Measurements from ENCODE around the gene DSCAML1. TPM values are rescaled to one million over a fixed set of nuclear protein-coding genes. Genes with fewer than 3 reads are reported as not detected.

The DSCAML1 gene
- total and polyA plus RNA-seq, 9 of the 15 experiments (the other 6 are each of a cell fraction or from before 2014, with no cell fraction given), result not detected

GRCh38 chr11:117433717-117434116 is 363.3 kb downstream of the DSCAML1 start (continued):
- TF ChIP-seq, protein P1, sequence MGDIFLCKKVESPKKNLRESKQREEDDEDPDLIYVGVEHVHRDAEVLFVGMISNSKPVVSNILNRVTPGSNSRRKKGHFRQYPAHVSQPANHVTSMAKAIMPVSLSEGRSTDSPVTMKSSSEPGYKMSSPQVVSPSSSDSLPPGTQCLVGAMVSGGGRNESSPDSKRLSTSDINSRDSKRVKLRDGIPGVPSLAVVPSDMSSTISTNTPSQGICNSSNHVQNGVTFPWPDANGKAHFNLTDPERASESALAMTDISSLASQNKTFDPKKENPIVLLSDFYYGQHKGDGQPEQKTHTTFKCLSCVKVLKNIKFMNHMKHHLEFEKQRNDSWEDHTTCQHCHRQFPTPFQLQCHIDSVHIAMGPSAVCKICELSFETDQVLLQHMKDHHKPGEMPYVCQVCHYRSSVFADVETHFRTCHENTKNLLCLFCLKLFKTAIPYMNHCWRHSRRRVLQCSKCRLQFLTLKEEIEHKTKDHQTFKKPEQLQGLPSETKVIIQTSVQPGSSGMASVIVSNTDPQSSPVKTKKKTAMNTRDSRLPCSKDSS (IDR thresholded peaks at IDR 0.05; ENCODE audit: low read depth, partially characterized antibody), result no peak
- TF ChIP-seq HNRNPL (IDR thresholded peaks at IDR 0.05; ENCODE audit: low read depth, low read length) (no peak), XRCC4 (IDR thresholded peaks at IDR 0.05; ENCODE audit: extremely low read depth, insufficient read depth, insufficient read length) (no peak)

GRCh38 chr11:117431436-117431835 is 365.6 kb downstream of the DSCAML1 start:
- BruUV-seq (replicated peaks), result no TSS peak
- peaks cover 0 to 5% of the 10 kb centered on the region in 2 experiments; a peak in 3 of 5 replicates for H3K4me1 ChIP-seq (replicated peaks in 1 of 2; ENCODE audit: control insufficient read depth in 2 of 2, insufficient read depth in 2 of 2, low read length in 2 of 2)
- H3K4me2 ChIP-seq (ENCODE audit: insufficient read depth, low read length), result no peak overlapping the region
- no peaks in the 10 kb centered on the region for H3K9me1 ChIP-seq (ENCODE audit: control insufficient read depth, insufficient read depth, low read length)
- no peak for DNase-seq (ENCODE audit: extremely low read depth in 1 of 4, low spot score in 3 of 4)
- WGBS (ENCODE audit: insufficient coverage, low coverage, missing lambda C conversion rate), result 0% methylated on average over 7 of the region's 7 CpGs
- H4K20me1 ChIP-seq (replicated peaks; ENCODE audit: control insufficient read depth, insufficient read depth, low read length), result peaks cover 12% of the 10 kb centered on the region
- intact Hi-C loops (cut with micrococcal nuclease), result no loop called here
- no peak overlapping the region for H3K27ac ChIP-seq (ENCODE audit: extremely low read depth, low read depth, low read length)
- H3K79me2 ChIP-seq (ENCODE audit: control insufficient read depth, insufficient read depth, low read length), result no peaks in the 10 kb centered on the region
- in situ Hi-C loops (cut with MboI), result no loop called here
- no peak for FAIRE-seq
- no peak overlapping the region for H2AFZ ChIP-seq (ENCODE audit: low read depth, low read length)
- ATAC-seq, result no peak
- H3K9me3 ChIP-seq (replicated peaks; ENCODE audit: control insufficient read depth, insufficient read depth, low read depth, low read length), result no peaks in the 10 kb centered on the region
- no peak overlapping the region for H3K4me3 ChIP-seq
- H3K36me3 ChIP-seq (ENCODE audit: control insufficient read depth, insufficient read depth, low read length), result no peaks in the 10 kb centered on the region
- peaks cover 10 to 42% of the 10 kb centered on the region in 2 experiments for H3K27me3 ChIP-seq (ENCODE audit: control insufficient read depth in 2 of 2, insufficient read depth in 2 of 2, low read length in 2 of 2)
- CTCF ChIA-PET (ENCODE audit: low intra/inter-chr PET ratio), result interaction anchor here (0.5 kb wide), 1 partner anchor 629 kb away, joined by 3 read pairs; no protein-coding TSS in a partner anchor
- no peak overlapping the region; a peak in 1 of 4 replicates for H3K9ac ChIP-seq (ENCODE audit: insufficient read depth in 1 of 2, low read depth in 2 of 2, low read length in 2 of 2)
- POLR2A ChIA-PET, result no interaction called here
- TF ChIP-seq MEF2A (IDR thresholded peaks at IDR 0.05; ENCODE audit: control insufficient read depth, low read depth, low read length), result no peak
- no peak for TF ChIP-seq NR3C1 (CRISPR knock-in tag; IDR thresholded peaks at IDR 0.05)
- TF ChIP-seq ZBTB12 (CRISPR knock-in tag; IDR thresholded peaks at IDR 0.05), result no peak
- no peak for TF ChIP-seq ZNF212 (CRISPR knock-in tag; IDR thresholded peaks at IDR 0.05)
- no peak for TF ChIP-seq GABPB2 (CRISPR knock-in tag; conservative IDR thresholded peaks at IDR 0.05)
- no peak for TF ChIP-seq WHSC1 (IDR thresholded peaks at IDR 0.05; ENCODE audit: low read length)
- no peak for TF ChIP-seq ZBTB9 (CRISPR knock-in tag; IDR thresholded peaks at IDR 0.05)
- no peak for TF ChIP-seq CBFA2T3 (IDR thresholded peaks at IDR 0.05)
- TF ChIP-seq SRSF7 (optimal IDR thresholded peaks at IDR 0.05; ENCODE audit: low read depth, low read length), result no peak
- no peak for TF ChIP-seq CREM (IDR thresholded peaks at IDR 0.05; ENCODE audit: low read depth)
- TF ChIP-seq, protein P2, sequence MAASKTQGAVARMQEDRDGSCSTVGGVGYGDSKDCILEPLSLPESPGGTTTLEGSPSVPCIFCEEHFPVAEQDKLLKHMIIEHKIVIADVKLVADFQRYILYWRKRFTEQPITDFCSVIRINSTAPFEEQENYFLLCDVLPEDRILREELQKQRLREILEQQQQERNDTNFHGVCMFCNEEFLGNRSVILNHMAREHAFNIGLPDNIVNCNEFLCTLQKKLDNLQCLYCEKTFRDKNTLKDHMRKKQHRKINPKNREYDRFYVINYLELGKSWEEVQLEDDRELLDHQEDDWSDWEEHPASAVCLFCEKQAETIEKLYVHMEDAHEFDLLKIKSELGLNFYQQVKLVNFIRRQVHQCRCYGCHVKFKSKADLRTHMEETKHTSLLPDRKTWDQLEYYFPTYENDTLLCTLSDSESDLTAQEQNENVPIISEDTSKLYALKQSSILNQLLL (CRISPR knock-in tag; IDR thresholded peaks at IDR 0.05; ENCODE audit: borderline replicate concordance), result no peak
- no peak for TF ChIP-seq ZBTB8A (IDR thresholded peaks at IDR 0.05; ENCODE audit: partially characterized antibody)

All from K562 (cell line).